Activated naive CD4-positive, alpha-beta T cell treated with anti-CD3 and anti-CD28 coated beads, Interleukin-2, amount 10 ng/mL, durations not matched to agents 7 days and 5 days (primary cell): ENCODE results near the gene CLIC4.

Experiments used
- CTCF ChIA-PET: fragments of 350-600 bp; sonication (Branson Sonifier 250); formaldehyde crosslinking; loops from one replicate; lab custom pipeline; 2021; ENCODE audit warnings: antibody characterized with exemption; lab: Charles Lee
- DNase-seq: peaks from one replicate; pipeline ENCODE4 v3.0.0-alpha.2; 2020
- H3K27ac Mint-ChIP-seq: one replicate; pipeline ENCODE4 v1.8.0; 2021; ENCODE audit warnings: mild to moderate bottlenecking, moderate library complexity, mixed read lengths
- H3K27me3 Mint-ChIP-seq: one replicate; pipeline ENCODE4 v1.8.0; 2021; ENCODE audit warnings: mild to moderate bottlenecking, mixed read lengths
- H3K36me3 Mint-ChIP-seq: one replicate; pipeline ENCODE4 v1.8.0; 2021; ENCODE audit warnings: mixed read lengths
- H3K4me1 Mint-ChIP-seq: one replicate; pipeline ENCODE4 v1.8.0; 2021; ENCODE audit warnings: mixed read lengths
- H3K4me3 Mint-ChIP-seq: one replicate; pipeline ENCODE4 v1.8.0; 2021; ENCODE audit warnings: mild to moderate bottlenecking, moderate library complexity, mixed read lengths
- H3K9me3 Mint-ChIP-seq: one replicate; pipeline ENCODE4 v1.8.0; 2021; ENCODE audit warnings: mixed read lengths

The CLIC4 gene

GRCh38 chr1:24847995-24848881 is 103.0 kb downstream of the CLIC4 start:
- Mint-ChIP-seq H3K36me3 (no peaks in the 10 kb centered on the region), H3K4me1 (peaks cover 22% of the 10 kb centered on the region), H3K4me3 (peak overlapping the region; percentile 64), H3K27me3 (peaks cover 48% of the 10 kb centered on the region), H3K27ac (peak overlapping the region; percentile 74), H3K9me3 (no peaks in the 10 kb centered on the region)
- peak; percentile 92 for DNase-seq
- CTCF ChIA-PET = interaction anchor here (0.5 to 3.9 kb wide), 27 partner anchors 10 to 361 kb away, joined by 3 to 44 read pairs (median 4); no protein-coding TSS in a partner anchor

GRCh38 chr1:24849672-24850295 is 104.5 kb downstream of the CLIC4 start:
- Mint-ChIP-seq H3K4me1 (peaks cover 22% of the 10 kb centered on the region), H3K4me3 (peak overlapping the region; percentile 15), H3K27me3 (peaks cover 60% of the 10 kb centered on the region), H3K36me3 (no peaks in the 10 kb centered on the region), H3K27ac (no peak overlapping the region), H3K9me3 (no peaks in the 10 kb centered on the region)
- no peak for DNase-seq
- CTCF ChIA-PET = interaction anchor here (0.7 to 3.9 kb wide), 14 partner anchors 11 to 357 kb away, joined by 3 to 44 read pairs (median 6); no protein-coding TSS in a partner anchor

GRCh38 chr1:24850328-24850920 is 105.2 kb downstream of the CLIC4 start:
- DNase-seq = no peak
- no peaks in the 10 kb centered on the region for H3K36me3 Mint-ChIP-seq
- H3K4me1 Mint-ChIP-seq = peaks cover 22% of the 10 kb centered on the region
- H3K4me3 Mint-ChIP-seq = no peak overlapping the region
- H3K27me3 Mint-ChIP-seq = peaks cover 59% of the 10 kb centered on the region
- H3K9me3 Mint-ChIP-seq = no peaks in the 10 kb centered on the region
- no peak overlapping the region for H3K27ac Mint-ChIP-seq
- CTCF ChIA-PET = interaction anchor here (0.7 to 3.9 kb wide), 10 partner anchors 10 to 627 kb away, joined by 3 to 44 read pairs (median 6); no protein-coding TSS in a partner anchor

GRCh38 chr1:24853649-24854048 is 108.4 kb downstream of the CLIC4 start:
- no peak overlapping the region for H3K27ac Mint-ChIP-seq
- H3K27me3 Mint-ChIP-seq = peaks cover 82% of the 10 kb centered on the region
- H3K4me1 Mint-ChIP-seq = peaks cover 11% of the 10 kb centered on the region
- H3K9me3 Mint-ChIP-seq = no peaks in the 10 kb centered on the region
- CTCF ChIA-PET = interaction anchor here (1.2 to 1.5 kb wide), 3 partner anchors 294 to 353 kb away, joined by 3 to 4 read pairs (median 3); no protein-coding TSS in a partner anchor
- H3K4me3 Mint-ChIP-seq = no peak overlapping the region
- no peak for DNase-seq
- H3K36me3 Mint-ChIP-seq = no peaks in the 10 kb centered on the region

GRCh38 chr1:24855474-24855873 is 110.2 kb downstream of the CLIC4 start:
- DNase-seq = no peak
- Mint-ChIP-seq H3K9me3 (no peaks in the 10 kb centered on the region), H3K36me3 (no peaks in the 10 kb centered on the region), H3K27ac (no peak overlapping the region), H3K4me3 (no peak overlapping the region), H3K4me1 (no peaks in the 10 kb centered on the region), H3K27me3 (peaks cover 70% of the 10 kb centered on the region)
- CTCF ChIA-PET = interaction anchor here (0.6 to 1.3 kb wide), 2 partner anchors 347 to 375 kb away, joined by 3 read pairs; no protein-coding TSS in a partner anchor

- H3K36me3 Mint-ChIP-seq = no peaks in the 10 kb centered on the region
- CTCF ChIA-PET = no interaction called here
- H3K4me1 Mint-ChIP-seq = no peaks in the 10 kb centered on the region
- H3K27me3 Mint-ChIP-seq = peaks cover 78% of the 10 kb centered on the region
- H3K4me3 Mint-ChIP-seq = no peak overlapping the region
- no peak for DNase-seq
- H3K27ac Mint-ChIP-seq = no peak overlapping the region
- H3K9me3 Mint-ChIP-seq = no peaks in the 10 kb centered on the region
Observed at GRCh38 chr1:24856787-24857506, 111.7 kb downstream of the CLIC4 start.

- no peak for DNase-seq
- CTCF ChIA-PET = no interaction called here
- no peak overlapping the region for H3K4me3 Mint-ChIP-seq
- H3K4me1 Mint-ChIP-seq = no peaks in the 10 kb centered on the region
- no peak overlapping the region for H3K27ac Mint-ChIP-seq
- H3K9me3 Mint-ChIP-seq = no peaks in the 10 kb centered on the region
- peaks cover 81% of the 10 kb centered on the region for H3K27me3 Mint-ChIP-seq
- H3K36me3 Mint-ChIP-seq = no peaks in the 10 kb centered on the region
Observed at GRCh38 chr1:24857507-24858133, 112.4 kb downstream of the CLIC4 start.

GRCh38 chr1:24858277-24858676 is 113.0 kb downstream of the CLIC4 start:
- DNase-seq = no peak
- peaks cover 81% of the 10 kb centered on the region for H3K27me3 Mint-ChIP-seq
- H3K27ac Mint-ChIP-seq = no peak overlapping the region
- H3K9me3 Mint-ChIP-seq = no peaks in the 10 kb centered on the region
- H3K4me1 Mint-ChIP-seq = no peaks in the 10 kb centered on the region
- H3K36me3 Mint-ChIP-seq = no peaks in the 10 kb centered on the region
- CTCF ChIA-PET = interaction anchor here (1.2 kb wide), 1 partner anchor 347 kb away, joined by 3 read pairs; no protein-coding TSS in a partner anchor
- no peak overlapping the region for H3K4me3 Mint-ChIP-seq

- peaks cover 77% of the 10 kb centered on the region for H3K27me3 Mint-ChIP-seq
- DNase-seq = no peak
- no peak overlapping the region for H3K4me3 Mint-ChIP-seq
- no peaks in the 10 kb centered on the region for H3K36me3 Mint-ChIP-seq
- no peaks in the 10 kb centered on the region for H3K9me3 Mint-ChIP-seq
- CTCF ChIA-PET = interaction anchor here (1.2 to 1.3 kb wide), 2 partner anchors 12 to 346 kb away, joined by 3 to 4 read pairs; no protein-coding TSS in a partner anchor
- no peak overlapping the region for H3K27ac Mint-ChIP-seq
- no peaks in the 10 kb centered on the region for H3K4me1 Mint-ChIP-seq
Observed at GRCh38 chr1:24859063-24860010, 114.1 kb downstream of the CLIC4 start.

- H3K4me1 Mint-ChIP-seq = no peaks in the 10 kb centered on the region
- no peak overlapping the region for H3K27ac Mint-ChIP-seq
- DNase-seq = no peak
- H3K9me3 Mint-ChIP-seq = no peaks in the 10 kb centered on the region
- no peaks in the 10 kb centered on the region for H3K36me3 Mint-ChIP-seq
- CTCF ChIA-PET = interaction anchor here (0.7 to 1.3 kb wide), 2 partner anchors 11 to 13 kb away, joined by 3 to 4 read pairs; no protein-coding TSS in a partner anchor
- peaks cover 76% of the 10 kb centered on the region for H3K27me3 Mint-ChIP-seq
- no peak overlapping the region for H3K4me3 Mint-ChIP-seq
Observed at GRCh38 chr1:24860841-24861240, 115.6 kb downstream of the CLIC4 start.

GRCh38 chr1:24861821-24862727 is 116.8 kb downstream of the CLIC4 start:
- Mint-ChIP-seq H3K4me1 (no peaks in the 10 kb centered on the region), H3K9me3 (no peaks in the 10 kb centered on the region), H3K27ac (no peak overlapping the region), H3K27me3 (peaks cover 74% of the 10 kb centered on the region), H3K4me3 (no peak overlapping the region), H3K36me3 (no peaks in the 10 kb centered on the region)
- no peak for DNase-seq
- CTCF ChIA-PET = interaction anchor here (0.6 kb wide), 1 partner anchor 75 kb away, joined by 3 read pairs; no protein-coding TSS in a partner anchor
